DND-41 (cell line): Measurements from ENCODE around the gene PLA2G4B.

Source experiments
- ATAC-seq: fragments of 200-7000 bp; cut with Tn5 transposase; 3 replicates; pipeline ENCODE4 v1.9.1; 2021; ENCODE audit warnings: low read depth; ENCODE audit not compliant: insufficient read depth
- DNase-seq: peaks from one replicate; pipeline ENCODE4 v3.0.0-alpha.2; 2020
- H2AFZ ChIP-seq: 2 replicates; pipeline ENCODE4 v1.6.0; 2012; ENCODE audit warnings: low read depth, low read length
- H3K27ac ChIP-seq: 2 replicates; pipeline ENCODE4 v1.5.1; 2012; ENCODE audit warnings: low read length, inconsistent platforms
- H3K27me3 ChIP-seq: fragments of 200-600 bp; sonication (generic); 2 replicates; pipeline ENCODE4 v1.6.0; 2012; ENCODE audit warnings: low read length, mild to moderate bottlenecking, inconsistent platforms; ENCODE audit not compliant: insufficient read depth, poor library complexity
- H3K36me3 ChIP-seq: 2 replicates; pipeline ENCODE4 v1.5.1; 2012; ENCODE audit warnings: low read length, inconsistent platforms; ENCODE audit not compliant: insufficient read depth
- H3K4me1 ChIP-seq: 2 replicates; pipeline ENCODE4 v1.5.1; 2012; ENCODE audit warnings: mild to moderate bottlenecking, low read length; ENCODE audit not compliant: insufficient read depth
- H3K4me2 ChIP-seq: 2 replicates; pipeline ENCODE4 v1.6.0; 2012; ENCODE audit warnings: mild to moderate bottlenecking, moderate library complexity, low read length, inconsistent platforms; ENCODE audit not compliant: insufficient read depth
- H3K4me3 ChIP-seq, 2 experiments: fragments of 200-600 bp in 1 of 2; shearing (Covaris generic) in 1 of 2; 2 replicates each; pipeline ENCODE4 v1.5.1; 2012 to 2016; ENCODE audit warnings: inconsistent platforms in 2 of 2, low read length in 2 of 2, mild to moderate bottlenecking in 2 of 2, low read depth in 1 of 2, moderate library complexity in 1 of 2
- H3K79me2 ChIP-seq: 2 replicates; pipeline ENCODE4 v1.6.0; 2012; ENCODE audit warnings: low read length, inconsistent platforms; ENCODE audit not compliant: insufficient read depth
- H3K9ac ChIP-seq: 2 replicates; pipeline ENCODE4 v1.6.0; 2012; ENCODE audit warnings: low read depth, mild to moderate bottlenecking, inconsistent platforms, low read length, moderate library complexity
- H3K9me3 ChIP-seq: 2 replicates; pipeline ENCODE4 v1.5.1; 2012; ENCODE audit warnings: low read length, moderate library complexity, mild to moderate bottlenecking, inconsistent platforms; ENCODE audit not compliant: insufficient read depth, severe bottlenecking
- H4K20me1 ChIP-seq: 2 replicates; pipeline ENCODE4 v1.6.0; 2012; ENCODE audit warnings: low read length; ENCODE audit not compliant: insufficient read depth
- EZH2 ChIP-seq: IDR thresholded peaks from 3 replicates; pipeline ENCODE4 v1.6.1; 2012; ENCODE audit warnings: borderline replicate concordance, low read depth, mild to moderate bottlenecking, moderate library complexity, low read length, inconsistent platforms; ENCODE audit not compliant: severe bottlenecking
- TF ChIP-seq, protein P1 (sequence below): IDR thresholded peaks from 2 replicates; pipeline ENCODE4 v1.5.1; 2012; ENCODE audit warnings: borderline replicate concordance, low read length, moderate library complexity, mild to moderate bottlenecking; ENCODE audit not compliant: poor library complexity, severe bottlenecking; ENCODE audit errors: extremely low read depth

The PLA2G4B gene

DNA sequence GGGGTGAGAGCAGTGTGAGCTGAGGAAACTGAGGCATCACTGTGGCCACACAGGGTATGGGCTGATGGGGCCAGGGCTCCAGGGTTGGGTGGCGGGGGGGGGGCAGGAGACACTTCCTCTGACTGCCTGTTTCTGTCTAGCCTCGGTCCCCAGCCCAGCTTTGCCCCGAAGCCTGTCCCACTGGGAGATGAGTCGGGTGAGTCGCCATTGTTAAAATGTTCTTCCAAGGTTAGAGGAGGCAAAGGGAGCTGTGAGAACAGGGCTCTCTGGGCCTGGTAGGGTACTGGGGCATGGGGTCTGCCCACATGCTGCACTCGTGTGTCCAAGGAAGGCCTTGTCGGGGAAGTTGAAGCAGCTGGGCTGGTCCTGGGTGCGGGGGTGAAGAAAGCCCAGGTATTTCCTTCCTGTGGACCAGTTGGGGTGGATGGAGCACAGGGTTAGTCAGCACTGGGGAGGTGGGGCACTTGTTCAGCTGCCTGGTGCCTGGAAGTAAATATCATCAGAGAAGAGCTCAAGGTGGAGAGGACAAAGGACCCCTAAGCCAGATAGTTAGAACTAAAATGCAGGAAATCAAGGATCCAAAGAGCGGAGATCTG, 19.1 kb upstream of the PLA2G4B start:
- no peaks in the 10 kb centered on the region for H3K27me3 ChIP-seq
- no peaks in the 10 kb centered on the region for H4K20me1 ChIP-seq
- H3K36me3 ChIP-seq, result peaks cover 84% of the 10 kb centered on the region
- H3K79me2 ChIP-seq, result no peaks in the 10 kb centered on the region
- ATAC-seq (no peak), DNase-seq (no peak)
- no peaks in the 10 kb centered on the region for H3K4me1 ChIP-seq
- H3K9me3 ChIP-seq, result no peaks in the 10 kb centered on the region
- no peak overlapping the region for H3K27ac ChIP-seq
- TF ChIP-seq EZH2, result no peak
- TF ChIP-seq, protein P1, sequence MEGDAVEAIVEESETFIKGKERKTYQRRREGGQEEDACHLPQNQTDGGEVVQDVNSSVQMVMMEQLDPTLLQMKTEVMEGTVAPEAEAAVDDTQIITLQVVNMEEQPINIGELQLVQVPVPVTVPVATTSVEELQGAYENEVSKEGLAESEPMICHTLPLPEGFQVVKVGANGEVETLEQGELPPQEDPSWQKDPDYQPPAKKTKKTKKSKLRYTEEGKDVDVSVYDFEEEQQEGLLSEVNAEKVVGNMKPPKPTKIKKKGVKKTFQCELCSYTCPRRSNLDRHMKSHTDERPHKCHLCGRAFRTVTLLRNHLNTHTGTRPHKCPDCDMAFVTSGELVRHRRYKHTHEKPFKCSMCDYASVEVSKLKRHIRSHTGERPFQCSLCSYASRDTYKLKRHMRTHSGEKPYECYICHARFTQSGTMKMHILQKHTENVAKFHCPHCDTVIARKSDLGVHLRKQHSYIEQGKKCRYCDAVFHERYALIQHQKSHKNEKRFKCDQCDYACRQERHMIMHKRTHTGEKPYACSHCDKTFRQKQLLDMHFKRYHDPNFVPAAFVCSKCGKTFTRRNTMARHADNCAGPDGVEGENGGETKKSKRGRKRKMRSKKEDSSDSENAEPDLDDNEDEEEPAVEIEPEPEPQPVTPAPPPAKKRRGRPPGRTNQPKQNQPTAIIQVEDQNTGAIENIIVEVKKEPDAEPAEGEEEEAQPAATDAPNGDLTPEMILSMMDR, result no peak
- no peak overlapping the region for H2AFZ ChIP-seq
- H3K4me2 ChIP-seq, result no peak overlapping the region
- H3K9ac ChIP-seq, result no peak overlapping the region
- H3K4me3 ChIP-seq, result no peak overlapping the region

DNA sequence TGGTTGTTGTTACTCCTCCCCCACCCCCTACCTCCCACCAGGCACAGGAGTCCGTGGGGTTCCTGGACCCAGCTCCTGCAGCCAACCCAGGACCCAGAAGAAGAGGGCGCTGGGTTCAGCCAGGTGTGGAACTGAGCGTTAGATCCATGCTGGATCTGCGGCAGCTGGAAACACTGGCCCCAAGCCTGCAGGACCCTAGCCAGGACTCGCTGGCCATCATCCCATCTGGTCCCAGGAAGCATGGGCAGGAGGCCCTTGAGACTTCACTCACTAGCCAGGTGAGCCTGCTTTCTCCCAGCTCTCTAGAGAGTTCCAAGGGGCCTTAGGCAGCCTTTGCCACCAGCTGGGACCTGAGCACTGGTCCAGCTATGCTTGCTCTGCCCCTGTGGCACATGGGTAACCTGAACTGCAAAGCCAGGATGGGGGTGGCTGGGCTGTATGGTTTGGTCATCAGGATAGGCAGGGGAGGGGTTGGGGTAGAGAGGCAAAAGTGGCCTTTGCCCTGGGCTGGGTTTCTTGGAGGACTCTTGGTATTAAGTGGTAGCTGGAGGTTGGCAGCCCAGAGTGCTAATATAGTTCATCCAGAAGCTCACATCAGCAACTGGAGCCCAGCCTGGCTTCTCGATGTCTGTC, 17.7 kb upstream of the PLA2G4B start:
- H3K27ac ChIP-seq, result no peak overlapping the region
- no peaks in the 10 kb centered on the region; the same call in 1 of the 2 replicates for H4K20me1 ChIP-seq
- H3K9ac ChIP-seq, result no peak overlapping the region
- H3K27me3 ChIP-seq, result no peaks in the 10 kb centered on the region
- H3K79me2 ChIP-seq, result no peaks in the 10 kb centered on the region
- no peak overlapping the region for H3K4me2 ChIP-seq
- H2AFZ ChIP-seq, result no peak overlapping the region
- DNase-seq, result no peak
- ATAC-seq, result no peak
- H3K4me1 ChIP-seq, result no peaks in the 10 kb centered on the region
- peaks cover 72% of the 10 kb centered on the region for H3K36me3 ChIP-seq
- H3K9me3 ChIP-seq, result no peaks in the 10 kb centered on the region
- TF ChIP-seq, protein P1, result no peak
- TF ChIP-seq EZH2, result no peak
- no peak overlapping the region for H3K4me3 ChIP-seq

DNA sequence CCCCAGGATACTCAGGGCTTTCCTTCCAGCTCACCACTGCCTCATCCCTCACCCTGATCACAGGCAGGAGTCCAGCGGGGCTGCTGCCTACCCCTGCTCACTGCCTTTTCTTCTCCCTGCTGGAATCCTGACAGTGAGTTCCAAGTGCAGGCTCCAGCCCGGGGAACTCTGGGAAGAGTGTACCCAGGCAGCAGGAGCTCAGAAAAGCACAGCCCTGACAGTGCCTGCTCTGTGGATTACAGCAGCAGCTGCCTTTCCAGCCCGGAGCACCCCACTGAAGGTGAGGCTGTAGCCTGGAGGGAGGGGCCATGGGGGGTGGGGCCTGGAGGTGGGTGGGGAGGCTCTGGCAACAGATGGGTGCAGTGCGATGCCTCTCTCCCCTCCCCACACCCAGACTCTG, 16.8 kb upstream of the PLA2G4B start:
- no peak overlapping the region for H2AFZ ChIP-seq
- no peaks in the 10 kb centered on the region for H3K4me1 ChIP-seq
- no peak for TF ChIP-seq EZH2
- TF ChIP-seq, protein P1, result no peak
- H3K4me2 ChIP-seq, result no peak overlapping the region
- no peak for DNase-seq
- no peak overlapping the region for H3K4me3 ChIP-seq
- H4K20me1 ChIP-seq, result no peaks in the 10 kb centered on the region; the same call in 1 of the 2 replicates
- H3K27ac ChIP-seq, result no peak overlapping the region
- no peaks in the 10 kb centered on the region for H3K9me3 ChIP-seq
- H3K36me3 ChIP-seq, result peaks cover 66% of the 10 kb centered on the region
- H3K27me3 ChIP-seq, result no peaks in the 10 kb centered on the region
- H3K9ac ChIP-seq, result no peak overlapping the region
- no peaks in the 10 kb centered on the region for H3K79me2 ChIP-seq
- ATAC-seq, result no peak
